K562 (cell line): ENCODE data around the gene NAA10. TPM values are rescaled to one million over a fixed set of nuclear protein-coding genes. Genes with fewer than 3 reads are reported as not detected.

ENCODE experiments used
- ATAC-seq: fragments of 200-7000 bp; cut with Tn5 transposase; 3 replicates; pipeline ENCODE4 v1.9.1; 2020; ENCODE audit warnings: moderate library complexity
- BruUV-seq: library from RNA; stranded (reverse); fragments of 400-500 nt; replicated peaks from 2 replicates; lab custom pipeline; 2021; lab: Mats Ljungman, UMichigan
- CTCF ChIA-PET: fragments of 300-600 bp; formaldehyde crosslinking; extraction: SDS; loops from one replicate; lab custom pipeline; 2021; ENCODE audit warnings: low intra/inter-chr PET ratio; lab: Yijun Ruan, JAX
- POLR2A ChIA-PET: fragments of 300-600, 350-650 bp; sonication (Branson Sonifier 250); formaldehyde crosslinking; extraction: SDS; loops from one replicate; lab custom pipeline; 2021; ENCODE audit warnings: antibody characterized with exemption, inconsistent platforms; lab: Yijun Ruan, JAX
- DNase-seq, 4 experiments: peaks; one replicate each; pipeline versions ENCODE4 v3.0.0 to v3.0.0-alpha.2; 2011 to 2018; ENCODE audit warnings: low spot score in 3 of 4, mixed read lengths in 3 of 4; ENCODE audit errors: extremely low read depth in 1 of 4
- FAIRE-seq: peaks from 2 replicates; lab custom pipeline; 2011; peaks lifted over from hg19 to GRCh38; lab: Jason Lieb, UNC
- H2AFZ ChIP-seq: 2 replicates; pipeline ENCODE4 v1.6.0; 2011; ENCODE audit warnings: low read depth, low read length, control low read depth, inconsistent platforms
- H3K27ac ChIP-seq: fragments of 200-600 bp; 3 replicates; pipeline ENCODE4 v1.8.0; 2011; ENCODE audit warnings: low read depth, mild to moderate bottlenecking, control low read depth, inconsistent platforms, low read length, moderate library complexity, mixed read lengths; ENCODE audit errors: extremely low read depth
- H3K27me3 ChIP-seq, 2 experiments: fragments of 300-600 bp in 1 of 2; 2 replicates in 1 of 2; 3 replicates in 1 of 2; pipeline versions ENCODE4 v1.6.0 to v1.8.0; 2011; ENCODE audit warnings: inconsistent platforms in 2 of 2, low read length in 2 of 2, mild to moderate bottlenecking in 1 of 2, mixed read lengths in 1 of 2, moderate library complexity in 1 of 2; ENCODE audit not compliant: control insufficient read depth in 2 of 2, insufficient read depth in 2 of 2
- H3K36me3 ChIP-seq: fragments of 300-600 bp; 3 replicates; pipeline ENCODE4 v1.8.0; 2011; ENCODE audit warnings: mild to moderate bottlenecking, low read length, inconsistent platforms; ENCODE audit not compliant: control insufficient read depth, insufficient read depth
- H3K4me1 ChIP-seq, 2 experiments: fragments of 200-600 bp in 1 of 2; replicated peaks in 1 of 2; 2 replicates in 1 of 2; 3 replicates in 1 of 2; pipeline versions ENCODE4 v1.5.1 to v1.8.0; 2011; ENCODE audit warnings: inconsistent platforms in 2 of 2, low read length in 2 of 2, mild to moderate bottlenecking in 1 of 2, mixed read lengths in 1 of 2, moderate library complexity in 1 of 2; ENCODE audit not compliant: control insufficient read depth in 2 of 2, insufficient read depth in 2 of 2
- H3K4me2 ChIP-seq: 2 replicates; pipeline ENCODE4 v1.6.1; 2011; ENCODE audit warnings: low read length, control low read depth, inconsistent platforms, mixed read lengths; ENCODE audit not compliant: insufficient read depth
- H3K4me3 ChIP-seq: fragments of 200-600 bp; sonication (generic), shearing (Covaris generic); 2 replicates; pipeline ENCODE4 v1.5.1; 2016; ENCODE audit warnings: control low read depth, inconsistent platforms
- H3K79me2 ChIP-seq: fragments of 200-600 bp; 3 replicates; pipeline ENCODE4 v1.8.0; 2011; ENCODE audit warnings: low read length, inconsistent platforms; ENCODE audit not compliant: control insufficient read depth, insufficient read depth
- H3K9ac ChIP-seq, 2 experiments: 2 replicates each; pipeline versions ENCODE4 v1.6.0 to v1.6.1; 2011; ENCODE audit warnings: low read depth in 2 of 2, low read length in 2 of 2, control low read depth in 1 of 2, inconsistent platforms in 1 of 2, mild to moderate bottlenecking in 1 of 2, mixed read lengths in 1 of 2; ENCODE audit not compliant: insufficient read depth in 1 of 2
- H3K9me1 ChIP-seq: one replicate; pipeline ENCODE4 v1.6.0; 2011; ENCODE audit warnings: inconsistent platforms, mild to moderate bottlenecking, low read length, moderate library complexity; ENCODE audit not compliant: control insufficient read depth, insufficient read depth
- H3K9me3 ChIP-seq: replicated peaks from 2 replicates; pipeline ENCODE4 v1.5.1; 2011; ENCODE audit warnings: low read depth, low read length, inconsistent platforms; ENCODE audit not compliant: control insufficient read depth, insufficient read depth
- H4K20me1 ChIP-seq: replicated peaks from 2 replicates; pipeline ENCODE4 v1.6.1; 2011; ENCODE audit warnings: low read length, inconsistent platforms, mixed read lengths; ENCODE audit not compliant: control insufficient read depth, insufficient read depth
- POLR2A ChIP-seq: fragments of 450-650 bp; conservative IDR thresholded peaks from 2 replicates; pipeline ENCODE4 v1.6.1; 2016
- ZNF146 ChIP-seq: IDR thresholded peaks from one replicate; pipeline ENCODE4 v1.6.1; 2018; ENCODE audit warnings: missing compliant biosample characterization; ENCODE audit not compliant: unreplicated experiment
- ZNF239 ChIP-seq: fragments of 250-450 bp; sonication (Bioruptor Pico); IDR thresholded peaks from 2 replicates; pipeline ENCODE4 v1.4.0; 2020; ENCODE audit warnings: mild to moderate bottlenecking
- WGBS: fragments of 100-300 bp; shearing (Covaris generic); methylation state at CpG from one replicate; pipeline ENCODE4 v1.1.6; 2016; ENCODE audit warnings: low coverage, mixed read lengths; ENCODE audit not compliant: insufficient coverage; ENCODE audit errors: missing lambda C conversion rate; 5-methylcytosine and 5-hydroxymethylcytosine counted together
- in situ Hi-C: fragments of 300-500 bp; cut with MboI; formaldehyde crosslinking; loops from 4 replicates; pipeline ENCODE4 v1.15.0; 2018; ENCODE audit warnings: inconsistent platforms, mixed read lengths
- intact Hi-C: fragments of 100-400 bp; cut with micrococcal nuclease; formaldehyde crosslinking; loops from 2 replicates; pipeline ENCODE4 v1.14.2; 2022
- polyA plus RNA-seq, 8 experiments: library from polyadenylated mRNA; depleted of rRNA in 4 of 8; stranded (reverse) in 5 of 8; unstranded in 3 of 8; fragments of >200 nt; fragmentation: Nextera tagmentation in 2 of 8; fragmentation: Illumina TruSeq in 1 of 8; extraction: Ambion mirVana in 2 of 8; extraction: Trizol in 1 of 8; gene quantifications; 2 replicates each; pipeline versions ENCODE4 v1.2.1 to v1.2.3, GENCODE V29; 2011 to 2014; ENCODE audit warnings: inconsistent platforms in 1 of 8, missing spikeins in 1 of 8
- total RNA-seq, 7 experiments: library from RNA; depleted of rRNA in 6 of 7; stranded (reverse); fragments of >200 nt in 6 of 7; fragmentation: Illumina TruSeq in 2 of 7; extraction: Trizol in 2 of 7; gene quantifications; 2 replicates each; pipeline versions ENCODE4 v1.2.1 to v1.2.3, GENCODE V29; 2011 to 2021; ENCODE audit warnings: low replicate concordance in 1 of 7
- TF ChIP-seq, protein P1 (sequence below), 3 experiments: fragments of 200-800 bp in 1 of 3; sonication (Bioruptor generic) in 1 of 3; sonication (generic) in 1 of 3; formaldehyde crosslinking in 1 of 3; IDR thresholded peaks; 2 replicates each; pipeline versions ENCODE4 v1.6.1 to v1.8.0; 2016 to 2022; ENCODE audit warnings: mild to moderate bottlenecking in 2 of 3, missing compliant biosample characterization in 2 of 3, missing genetic modification characterization in 2 of 3, missing genetic modification reagents in 1 of 3

Gene NAA10
- total and polyA plus RNA-seq, 9 of the 15 experiments (the other 6 are each of a cell fraction or from before 2014, with no cell fraction given) = 11.1 to 250 (median 134) TPM

- Histone ChIP-seq H4K20me1 (peaks cover 6% of the 10 kb centered on the region; the same call in 1 of the 2 replicates), H3K9me3 (no peaks in the 10 kb centered on the region)
- peak; percentile 65 for TF ChIP-seq ZNF146 (CRISPR knock-in tag)
- TF ChIP-seq, protein P1, sequence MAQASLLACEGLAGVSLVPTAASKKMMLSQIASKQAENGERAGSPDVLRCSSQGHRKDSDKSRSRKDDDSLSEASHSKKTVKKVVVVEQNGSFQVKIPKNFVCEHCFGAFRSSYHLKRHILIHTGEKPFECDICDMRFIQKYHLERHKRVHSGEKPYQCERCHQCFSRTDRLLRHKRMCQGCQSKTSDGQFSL (CRISPR knock-in tag; IDR thresholded peaks at IDR 0.05) = no peak
- TF ChIP-seq, protein P1 (tag; IDR thresholded peaks at IDR 0.05) = no peak
- TF ChIP-seq, all 486 proteins: peak for 1
- H3K79me2 ChIP-seq = no peaks in the 10 kb centered on the region
- H3K4me3 ChIP-seq = no peak overlapping the region
- ATAC-seq (no peak), FAIRE-seq (no peak), DNase-seq (no peak)
- intact Hi-C loops (no loop called here), in situ Hi-C loops (no loop called here)
- no TSS peak for BruUV-seq
- no peak overlapping the region for H3K27ac ChIP-seq
- H2AFZ ChIP-seq = no peak overlapping the region
- ChIA-PET POLR2A (no interaction called here), CTCF (no interaction called here)
- no peak overlapping the region for H3K9ac ChIP-seq
- 39% methylated on average over 6 of the region's 6 CpGs for WGBS
- H3K9me1 ChIP-seq = no peaks in the 10 kb centered on the region
- H3K36me3 ChIP-seq = no peaks in the 10 kb centered on the region
- H3K4me1 ChIP-seq = peaks cover 10 to 30% of the 10 kb centered on the region in 2 experiments
- H3K27me3 ChIP-seq = peaks cover 0 to 30% of the 10 kb centered on the region in 2 experiments; a peak in 2 of 5 replicates
- no peak overlapping the region for H3K4me2 ChIP-seq
Measured at GRCh38 chrX:153889123-153889522, 45.7 kb downstream of the NAA10 start.

DNA sequence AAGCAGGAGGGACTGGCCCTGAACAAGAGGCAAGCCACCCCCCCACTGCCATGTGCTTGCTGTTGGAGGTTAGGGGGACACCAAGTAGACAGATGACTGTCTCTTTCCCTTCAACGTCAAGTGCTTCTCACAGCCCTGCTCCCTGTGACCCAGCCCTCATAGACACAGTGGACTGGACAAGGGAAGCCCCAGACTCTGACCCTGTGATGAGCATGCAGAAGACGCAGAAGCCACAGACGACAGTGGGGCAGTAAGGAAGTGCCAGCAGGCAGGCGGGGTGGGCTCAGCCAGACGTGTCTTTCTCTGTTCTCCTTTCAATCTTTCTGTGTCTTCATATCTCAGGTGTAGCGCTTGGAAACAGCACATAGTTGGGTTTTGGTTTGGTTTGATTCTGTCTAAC is 46.5 kb downstream of the NAA10 start:
- H3K36me3 ChIP-seq = no peaks in the 10 kb centered on the region
- in situ Hi-C loops = no loop called here
- H2AFZ ChIP-seq = no peak overlapping the region
- H3K27me3 ChIP-seq = peaks cover 0 to 31% of the 10 kb centered on the region in 2 experiments; a peak in 2 of 5 replicates
- no peaks in the 10 kb centered on the region for H3K9me3 ChIP-seq
- H4K20me1 ChIP-seq = peaks cover 6% of the 10 kb centered on the region; the same call in 1 of the 2 replicates
- no peaks in the 10 kb centered on the region for H3K9me1 ChIP-seq
- no peak for ATAC-seq
- H3K4me2 ChIP-seq = no peak overlapping the region
- intact Hi-C loops = no loop called here
- POLR2A ChIA-PET = no interaction called here
- no peak for DNase-seq
- H3K4me1 ChIP-seq = peaks cover 10 to 37% of the 10 kb centered on the region in 2 experiments
- 8% methylated on average over 6 of the region's 6 CpGs for WGBS
- no peaks in the 10 kb centered on the region for H3K79me2 ChIP-seq
- H3K9ac ChIP-seq = no peak overlapping the region
- H3K4me3 ChIP-seq = no peak overlapping the region
- H3K27ac ChIP-seq = no peak overlapping the region
- no peak for FAIRE-seq
- no TSS peak for BruUV-seq
- CTCF ChIA-PET = no interaction called here
- TF ChIP-seq ZNF239 (CRISPR knock-in tag) (no peak), POLR2A (no peak)
